HS-27A (cell line): ENCODE data around the gene CTPS2.

Experiments used
- DNase-seq: peaks from one replicate; pipeline ENCODE4 v3.0.0-alpha.2; 2012; ENCODE audit warnings: low read depth, missing footprints

CTPS2 gene

DNA sequence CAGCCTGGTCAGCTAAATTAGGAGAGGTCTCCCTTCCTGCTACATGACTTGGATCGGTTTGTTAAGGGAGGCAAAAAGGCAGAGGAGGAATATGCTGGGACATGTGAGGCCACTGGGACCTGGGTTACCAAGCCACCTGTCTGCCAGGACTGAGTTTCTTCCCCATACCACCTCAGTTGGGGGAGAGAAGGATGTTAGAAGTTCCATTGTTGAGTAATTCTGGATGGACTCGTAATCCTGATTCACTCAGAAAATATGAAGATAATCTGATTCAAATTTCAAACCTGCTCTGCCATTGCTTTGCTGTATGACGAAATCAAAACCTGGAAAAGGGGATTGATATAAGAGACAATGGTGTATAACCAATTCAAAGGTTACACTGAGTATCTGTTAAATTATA, 159.9 kb downstream of the CTPS2 start:
- DNase-seq, result no peak

DNA sequence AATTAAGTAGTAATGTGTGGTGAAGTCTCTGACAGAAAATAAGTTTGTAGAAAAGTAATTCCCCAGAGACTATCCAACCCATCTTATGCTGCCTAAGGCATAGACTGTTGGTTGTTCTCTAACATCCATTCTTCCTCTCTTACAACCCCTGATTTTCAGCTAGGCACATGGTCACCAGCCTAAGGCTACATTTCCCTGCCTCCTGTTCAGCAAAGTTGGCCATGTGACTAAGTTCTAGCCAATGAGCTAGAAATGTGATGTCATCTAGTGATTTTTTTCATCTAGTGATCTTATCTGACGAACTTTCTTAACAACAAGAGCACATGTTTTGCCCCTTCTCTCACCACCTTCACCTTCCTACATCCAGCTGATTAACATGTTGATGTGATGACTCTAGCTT, 164.8 kb downstream of the CTPS2 start:
- DNase-seq, result no peak

DNA sequence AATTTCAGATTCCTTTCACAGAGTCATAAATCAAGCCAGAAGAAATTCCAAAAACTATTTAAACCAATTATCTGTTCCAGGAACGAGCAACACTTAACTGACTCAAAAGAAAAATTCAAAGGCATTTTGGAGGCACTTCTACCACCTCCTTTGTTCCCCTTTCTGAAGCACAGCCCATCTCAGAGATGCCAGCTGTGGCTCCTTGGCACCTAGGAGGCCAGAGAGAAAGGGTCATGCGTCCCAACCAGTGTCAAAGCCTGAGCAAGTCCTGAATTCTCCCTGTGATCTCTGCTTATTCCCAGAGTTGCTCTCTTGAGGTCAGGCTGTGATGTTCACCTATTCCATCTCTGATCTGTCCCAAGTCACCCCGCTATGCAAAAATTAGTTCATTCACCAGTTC, 167.5 kb downstream of the CTPS2 start:
- no peak for DNase-seq
